CD8-positive, alpha-beta memory T cell (primary cell): ENCODE data around the gene LRFN2. TPM values are rescaled to one million over a fixed set of nuclear protein-coding genes. Genes with fewer than 3 reads are reported as not detected.

ENCODE experiments used
- CTCF ChIA-PET: fragments of 350-600 bp; sonication (Branson Sonifier 250); formaldehyde crosslinking; loops from one replicate; lab custom pipeline; 2021; ENCODE audit warnings: antibody characterized with exemption; lab: Charles Lee
- POLR2A ChIA-PET: fragments of 350-600 bp; sonication (Branson Sonifier 250); formaldehyde crosslinking; loops from one replicate; lab custom pipeline; 2021; ENCODE audit warnings: antibody characterized with exemption; lab: Charles Lee
- DNase-seq, 5 donors: peaks; one replicate each; pipeline versions ENCODE4 v3.0.0 to v3.0.0-alpha.2; 2020 to 2022; ENCODE audit warnings: mixed read lengths in 1 of 5
- H3K27ac ChIP-seq: one replicate; pipeline ENCODE4 v1.7.0; 2013; ENCODE audit warnings: low read depth, mild to moderate bottlenecking, low read length, moderate library complexity
- H3K27me3 ChIP-seq: 2 replicates; pipeline ENCODE4 v1.7.0; 2013; ENCODE audit warnings: low read length, mild to moderate bottlenecking; ENCODE audit not compliant: insufficient read depth, poor library complexity, severe bottlenecking
- H3K36me3 ChIP-seq: 2 replicates; pipeline ENCODE4 v1.7.0; 2013; ENCODE audit warnings: mild to moderate bottlenecking, low read length, moderate library complexity; ENCODE audit not compliant: insufficient read depth
- H3K4me1 ChIP-seq: 2 replicates; pipeline ENCODE4 v1.7.0; 2013; ENCODE audit warnings: mild to moderate bottlenecking, low read length, moderate library complexity; ENCODE audit not compliant: insufficient read depth
- H3K4me3 ChIP-seq: 2 replicates; pipeline ENCODE4 v1.7.0; 2013; ENCODE audit warnings: mild to moderate bottlenecking, low read length
- H3K9me3 ChIP-seq: 2 replicates; pipeline ENCODE4 v1.7.0; 2013; ENCODE audit warnings: mild to moderate bottlenecking, low read length
- H3K27ac Mint-ChIP-seq, 8 donors: one replicate each; pipeline ENCODE4 v1.8.0; 2020 to 2021; ENCODE audit warnings: mixed read lengths in 8 of 8, mild to moderate bottlenecking in 6 of 8, inconsistent platforms in 3 of 8, moderate library complexity in 3 of 8
- H3K27me3 Mint-ChIP-seq, 2 donors: one replicate each; pipeline ENCODE4 v1.8.0; 2020 to 2021; ENCODE audit warnings: mixed read lengths in 2 of 2, mild to moderate bottlenecking in 1 of 2, moderate library complexity in 1 of 2
- H3K36me3 Mint-ChIP-seq, 3 donors: one replicate each; pipeline ENCODE4 v1.8.0; 2020 to 2021; ENCODE audit warnings: mixed read lengths in 3 of 3, inconsistent platforms in 1 of 3, mild to moderate bottlenecking in 1 of 3
- H3K4me1 Mint-ChIP-seq, 3 donors: one replicate each; pipeline ENCODE4 v1.8.0; 2020 to 2021; ENCODE audit warnings: mixed read lengths in 3 of 3, inconsistent platforms in 1 of 3, mild to moderate bottlenecking in 1 of 3
- H3K4me3 Mint-ChIP-seq, 7 donors: one replicate each; pipeline ENCODE4 v1.8.0; 2020 to 2021; ENCODE audit warnings: mixed read lengths in 7 of 7, mild to moderate bottlenecking in 6 of 7, moderate library complexity in 4 of 7, inconsistent platforms in 2 of 7
- H3K9me3 Mint-ChIP-seq, 5 donors: one replicate each; pipeline ENCODE4 v1.8.0; 2020 to 2022; ENCODE audit warnings: mixed read lengths in 5 of 5, mild to moderate bottlenecking in 3 of 5, moderate library complexity in 2 of 5, inconsistent platforms in 1 of 5
- polyA plus RNA-seq: library from polyadenylated mRNA; unstranded; fragments of 300-500 nt; fragmentation: Illumina TruSeq; gene quantifications from one replicate; pipeline ENCODE4 v1.2.3, GENCODE V29; 2021
- total RNA-seq, 2 experiments: library from RNA; stranded (reverse); gene quantifications; one replicate each; pipeline ENCODE4 v1.2.3, GENCODE V29; 2021

Gene LRFN2
- total and polyA plus RNA-seq, 3 experiments from 2014 or later: 0.29 TPM; not detected in 2

GRCh38 chr6:40585651-40586269 is 1.4 kb downstream of the LRFN2 start:
- Mint-ChIP-seq H3K9me3 (peaks cover 0 to 1% (median 0%) of the 10 kb centered on the region in 5 donors), H3K36me3 (no peaks in the 10 kb centered on the region)
- POLR2A ChIA-PET: no interaction called here

DNA sequence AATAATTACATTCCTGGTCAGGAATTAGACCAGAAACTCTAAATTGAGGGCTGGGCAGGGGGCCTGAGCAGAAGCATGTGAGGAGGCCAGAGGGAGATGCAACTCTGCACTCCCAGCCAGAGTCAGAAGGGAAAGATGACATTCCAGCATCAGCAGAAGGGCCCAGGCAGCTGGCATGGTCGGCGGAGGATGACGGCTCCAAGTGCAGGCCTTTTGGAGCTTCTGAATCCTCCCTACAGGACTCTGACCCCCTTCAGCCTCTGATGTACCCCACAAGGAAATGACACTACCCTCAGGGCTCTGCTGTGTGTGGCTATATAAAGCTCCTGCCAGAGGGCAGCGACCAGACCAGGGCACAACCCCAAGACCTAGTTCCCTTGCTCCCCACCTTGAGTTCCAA is 1.9 kb downstream of the LRFN2 start:
- H3K36me3 Mint-ChIP-seq: no peaks in the 10 kb centered on the region
- no peak overlapping the region for H3K27ac Mint-ChIP-seq
- H3K27ac ChIP-seq: no peak overlapping the region
- no peak for DNase-seq
- H3K4me1 Mint-ChIP-seq: peaks cover 4 to 15% (median 7%) of the 10 kb centered on the region in 3 donors
- no peaks in the 10 kb centered on the region for H3K9me3 ChIP-seq
- CTCF ChIA-PET: no interaction called here
- H3K36me3 ChIP-seq: no peaks in the 10 kb centered on the region
- peaks cover 12% of the 10 kb centered on the region for H3K4me1 ChIP-seq
- H3K9me3 Mint-ChIP-seq: peaks cover 0 to 1% (median 0%) of the 10 kb centered on the region in 5 donors
- POLR2A ChIA-PET: no interaction called here
- H3K27me3 ChIP-seq: peaks cover 4% of the 10 kb centered on the region
- H3K4me3 Mint-ChIP-seq: peak overlapping the region in 4 of 7 donors; percentile 16 to 44 (median 38)
- peaks cover 20 to 45% of the 10 kb centered on the region in 2 donors for H3K27me3 Mint-ChIP-seq
- H3K4me3 ChIP-seq: no peak overlapping the region

More at GRCh38 chr6:40585651-40586269, 1.4 kb downstream of the LRFN2 start:
- CTCF ChIA-PET: no interaction called here
- Histone ChIP-seq H3K36me3 (no peaks in the 10 kb centered on the region), H3K9me3 (no peaks in the 10 kb centered on the region), H3K27me3 (peaks cover 4% of the 10 kb centered on the region), H3K4me1 (peaks cover 12% of the 10 kb centered on the region), H3K4me3 (no peak overlapping the region), H3K27ac (no peak overlapping the region)
- no peak for DNase-seq
- Mint-ChIP-seq H3K27me3 (peaks cover 20 to 47% of the 10 kb centered on the region in 2 donors), H3K4me1 (peaks cover 4 to 15% (median 7%) of the 10 kb centered on the region in 3 donors), H3K4me3 (peak overlapping the region; percentile 42 to 78 (median 61)), H3K27ac (peak overlapping the region in 1 of 8 donors; percentile 77)

DNA sequence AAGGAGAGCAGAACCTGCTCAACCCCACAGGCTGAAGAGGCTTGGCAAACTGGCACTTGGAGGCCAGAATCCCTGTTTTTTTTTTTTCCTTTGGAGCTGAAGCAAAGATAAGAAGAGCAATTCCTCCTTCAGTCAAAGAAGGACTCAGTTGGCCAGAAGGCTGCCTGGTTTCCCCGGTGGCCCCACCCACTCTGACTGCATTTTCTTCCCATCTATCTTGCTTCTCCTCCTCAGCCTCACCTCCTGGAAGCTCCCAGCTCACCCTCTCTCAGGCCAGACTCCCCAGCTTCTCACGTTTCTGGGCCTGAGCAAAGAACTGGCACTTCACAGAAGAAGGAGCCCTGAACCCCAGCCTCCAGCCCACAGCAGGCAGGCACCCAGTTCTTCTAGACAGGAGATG is 2.4 kb downstream of the LRFN2 start:
- ChIA-PET POLR2A (no interaction called here), CTCF (no interaction called here)
- H3K27me3 ChIP-seq: peaks cover 4% of the 10 kb centered on the region
- DNase-seq: no peak
- H3K27ac ChIP-seq: no peak overlapping the region
- Mint-ChIP-seq H3K4me3 (peak overlapping the region in 2 of 7 donors; percentile 33 to 44), H3K4me1 (peaks cover 4 to 15% (median 7%) of the 10 kb centered on the region in 3 donors), H3K27ac (no peak overlapping the region), H3K36me3 (no peaks in the 10 kb centered on the region), H3K27me3 (peaks cover 20 to 41% of the 10 kb centered on the region in 2 donors), H3K9me3 (peaks cover 0 to 1% (median 0%) of the 10 kb centered on the region in 5 donors)
- H3K9me3 ChIP-seq: no peaks in the 10 kb centered on the region
- H3K4me1 ChIP-seq: peaks cover 12% of the 10 kb centered on the region
- H3K4me3 ChIP-seq: no peak overlapping the region
- no peaks in the 10 kb centered on the region for H3K36me3 ChIP-seq

- no peak for DNase-seq
- no peaks in the 10 kb centered on the region for H3K36me3 ChIP-seq
- H3K4me1 ChIP-seq: peaks cover 12% of the 10 kb centered on the region
- no peak overlapping the region for H3K4me3 ChIP-seq
- H3K27ac ChIP-seq: no peak overlapping the region
- no peaks in the 10 kb centered on the region for H3K9me3 ChIP-seq
- H3K4me1 Mint-ChIP-seq: peaks cover 4 to 15% (median 7%) of the 10 kb centered on the region in 3 donors
- peaks cover 4% of the 10 kb centered on the region for H3K27me3 ChIP-seq
- H3K9me3 Mint-ChIP-seq: peaks cover 0 to 1% (median 0%) of the 10 kb centered on the region in 5 donors
- H3K27me3 Mint-ChIP-seq: peaks cover 18 to 35% of the 10 kb centered on the region in 2 donors
- CTCF ChIA-PET: no interaction called here
- no peak overlapping the region for H3K27ac Mint-ChIP-seq
- POLR2A ChIA-PET: no interaction called here
- H3K36me3 Mint-ChIP-seq: no peaks in the 10 kb centered on the region
- peak overlapping the region in 1 of 7 donors; percentile 33 for H3K4me3 Mint-ChIP-seq
Observed at GRCh38 chr6:40583709-40584108, 3.5 kb downstream of the LRFN2 start.

DNA sequence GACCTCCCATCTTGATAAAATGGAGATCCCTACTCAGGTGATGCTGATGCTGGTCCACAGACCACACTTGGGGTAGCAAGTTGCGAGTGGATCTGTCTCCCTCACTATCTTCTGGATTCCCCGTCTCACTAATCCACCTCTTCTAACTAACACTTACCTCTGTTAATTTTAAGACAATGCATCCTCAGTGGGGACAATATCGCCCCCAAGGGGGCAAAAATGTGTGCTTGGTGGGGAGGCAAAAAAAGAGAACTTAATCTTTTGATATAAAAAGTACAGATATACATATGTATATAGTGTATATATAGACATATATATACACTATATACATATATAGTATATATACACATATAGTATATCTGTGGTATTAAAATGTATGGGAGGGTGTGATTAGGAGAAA is 4.3 kb downstream of the LRFN2 start:
- peaks cover 4 to 11% (median 7%) of the 10 kb centered on the region in 3 donors for H3K4me1 Mint-ChIP-seq
- H3K27ac Mint-ChIP-seq: no peak overlapping the region
- no peak overlapping the region for H3K27ac ChIP-seq
- CTCF ChIA-PET: no interaction called here
- H3K4me1 ChIP-seq: peaks cover 12% of the 10 kb centered on the region
- DNase-seq: no peak
- POLR2A ChIA-PET: no interaction called here
- H3K9me3 Mint-ChIP-seq: peaks cover 0 to 1% (median 0%) of the 10 kb centered on the region in 5 donors
- no peaks in the 10 kb centered on the region for H3K36me3 Mint-ChIP-seq
- H3K27me3 ChIP-seq: peaks cover 4% of the 10 kb centered on the region
- H3K4me3 ChIP-seq: no peak overlapping the region
- H3K4me3 Mint-ChIP-seq: no peak overlapping the region
- H3K9me3 ChIP-seq: no peaks in the 10 kb centered on the region
- H3K27me3 Mint-ChIP-seq: peaks cover 18 to 32% of the 10 kb centered on the region in 2 donors
- no peaks in the 10 kb centered on the region for H3K36me3 ChIP-seq

GRCh38 chr6:40579101-40579500 is 8.1 kb downstream of the LRFN2 start:
- Mint-ChIP-seq H3K4me3 (no peak overlapping the region), H3K27me3 (peaks cover 6 to 9% of the 10 kb centered on the region in 2 donors), H3K9me3 (no peaks in the 10 kb centered on the region), H3K4me1 (no peaks in the 10 kb centered on the region), H3K36me3 (no peaks in the 10 kb centered on the region), H3K27ac (no peak overlapping the region)
- DNase-seq: no peak
- CTCF ChIA-PET: no interaction called here
- Histone ChIP-seq H3K36me3 (no peaks in the 10 kb centered on the region), H3K4me3 (no peak overlapping the region), H3K27me3 (no peaks in the 10 kb centered on the region), H3K4me1 (peaks cover 10% of the 10 kb centered on the region), H3K27ac (no peak overlapping the region), H3K9me3 (no peaks in the 10 kb centered on the region)
- POLR2A ChIA-PET: no interaction called here

DNA sequence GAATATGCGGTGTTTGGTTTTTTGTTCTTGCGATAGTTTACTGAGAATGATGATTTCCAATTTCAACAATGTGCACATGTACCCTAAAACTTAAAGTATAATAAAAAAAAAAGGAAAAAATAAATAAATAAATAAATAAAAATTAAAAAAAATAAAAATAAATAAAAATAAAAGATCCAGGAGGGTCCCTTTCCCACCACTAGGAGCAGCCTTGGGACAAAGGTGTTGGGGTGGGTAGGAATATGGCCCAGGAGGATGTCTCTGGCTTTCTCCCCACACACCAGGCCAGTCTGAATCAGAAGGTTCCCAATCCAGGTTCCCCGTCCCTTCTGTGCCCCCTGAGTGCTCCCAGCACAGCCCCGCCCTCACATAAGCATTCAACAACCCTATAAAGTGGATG is 9.5 kb downstream of the LRFN2 start:
- Histone ChIP-seq H3K27ac (no peak overlapping the region), H3K36me3 (no peaks in the 10 kb centered on the region), H3K9me3 (no peaks in the 10 kb centered on the region), H3K4me1 (no peaks in the 10 kb centered on the region), H3K4me3 (no peak overlapping the region), H3K27me3 (no peaks in the 10 kb centered on the region)
- no peaks in the 10 kb centered on the region for H3K9me3 Mint-ChIP-seq
- CTCF ChIA-PET: no interaction called here
- POLR2A ChIA-PET: no interaction called here
- no peak for DNase-seq
- H3K4me1 Mint-ChIP-seq: no peaks in the 10 kb centered on the region
- H3K4me3 Mint-ChIP-seq: no peak overlapping the region
- peaks cover 0 to 2% of the 10 kb centered on the region in 2 donors for H3K27me3 Mint-ChIP-seq
- no peak overlapping the region for H3K27ac Mint-ChIP-seq
- H3K36me3 Mint-ChIP-seq: no peaks in the 10 kb centered on the region

- Histone ChIP-seq H3K9me3 (no peaks in the 10 kb centered on the region), H3K4me1 (no peaks in the 10 kb centered on the region), H3K27ac (no peak overlapping the region), H3K36me3 (no peaks in the 10 kb centered on the region), H3K4me3 (no peak overlapping the region), H3K27me3 (no peaks in the 10 kb centered on the region)
- Mint-ChIP-seq H3K27ac (no peak overlapping the region), H3K27me3 (no peaks in the 10 kb centered on the region), H3K4me1 (no peaks in the 10 kb centered on the region), H3K4me3 (no peak overlapping the region), H3K9me3 (no peaks in the 10 kb centered on the region), H3K36me3 (no peaks in the 10 kb centered on the region)
- POLR2A ChIA-PET: no interaction called here
- no peak for DNase-seq
- CTCF ChIA-PET: no interaction called here
Observed at GRCh38 chr6:40573221-40573620, 13.9 kb downstream of the LRFN2 start.
